GM18858 (cell line): ENCODE data around the gene XPOT.
A peak's percentile ranks its signal among the peaks of the same experiment; 100 is the strongest.

ENCODE experiments used
- ATAC-seq: cut with Tn5 transposase; IDR thresholded peaks from one replicate; pipeline ENCODE4 v1.9.1; 2021; ENCODE audit not compliant: unreplicated experiment

Gene XPOT

GRCh38 chr12:64413884-64414283 is 9.7 kb downstream of the XPOT start:
- no peak for ATAC-seq

GRCh38 chr12:64418209-64418608 is 14.0 kb downstream of the XPOT start:
- ATAC-seq = no peak

GRCh38 chr12:64419696-64420095 is 15.5 kb downstream of the XPOT start:
- no peak for ATAC-seq

- ATAC-seq = no peak
These were observed 23.8 kb downstream of the XPOT start for GRCh38 chr12:64427988-64428387.

- no peak for ATAC-seq
These were observed 24.8 kb downstream of the XPOT start for GRCh38 chr12:64428956-64429355.

GRCh38 chr12:64430886-64431285 is 26.7 kb downstream of the XPOT start:
- ATAC-seq = no peak

GRCh38 chr12:64431791-64432190 is 27.6 kb downstream of the XPOT start:
- no peak for ATAC-seq

- ATAC-seq = no peak
These were observed 29.7 kb downstream of the XPOT start for GRCh38 chr12:64433915-64434314.

GRCh38 chr12:64440100-64440499 is 35.9 kb downstream of the XPOT start:
- ATAC-seq = no peak

- no peak for ATAC-seq
These were observed 41.3 kb downstream of the XPOT start for GRCh38 chr12:64445490-64445889.

GRCh38 chr12:64446295-64446694 is 42.1 kb downstream of the XPOT start:
- ATAC-seq = no peak

- no peak for ATAC-seq
These were observed 46.0 kb downstream of the XPOT start for GRCh38 chr12:64450057-64450640.

- ATAC-seq = no peak
These were observed 46.7 kb downstream of the XPOT start for GRCh38 chr12:64450711-64451486.

GRCh38 chr12:64451687-64452558 is 47.7 kb downstream of the XPOT start, which contains the start of gene TBK1:
TBK1 (plus strand) TSS chr12:64452120; CDS start chr12:64455871, 3,751 bp downstream.
- peak; percentile 89 for ATAC-seq

GRCh38 chr12:64452559-64453329 is 48.6 kb downstream of the XPOT start:
- no peak for ATAC-seq

GRCh38 chr12:64455506-64455905 is 51.3 kb downstream of the XPOT start:
- ATAC-seq = no peak

- ATAC-seq = no peak
These were observed 51.9 kb downstream of the XPOT start for GRCh38 chr12:64456119-64456518.

GRCh38 chr12:64457032-64457431 is 52.8 kb downstream of the XPOT start:
- no peak for ATAC-seq

GRCh38 chr12:64457466-64457865 is 53.3 kb downstream of the XPOT start:
- no peak for ATAC-seq

- no peak for ATAC-seq
These were observed 53.7 kb downstream of the XPOT start for GRCh38 chr12:64457923-64458322.

GRCh38 chr12:64459394-64459891 is 55.3 kb downstream of the XPOT start:
- no peak for ATAC-seq
